DMS79 treated with DMSO at 0.1 percent for 48 hours (cell line): ENCODE measurements around the gene DPF3.

Experiments
- DNase-seq: peaks from one replicate; lab custom pipeline; 2025; lab: John Stamatoyannopoulos, UW

DPF3 gene

GRCh38 chr14:72893636-72894322 lies at the start of gene DPF3:
DPF3 (minus strand) TSS chr14:72894101; CDS start chr14:72894088, 13 bp downstream.
- DNase-seq = peak; percentile 99

- DNase-seq = no peak
Observed at GRCh38 chr14:72942934-72943333, 49.0 kb upstream of the DPF3 start.

- DNase-seq = no peak
Observed at GRCh38 chr14:72941286-72941985, 47.5 kb upstream of the DPF3 start.

GRCh38 chr14:72939630-72940029 lies 45.7 kb upstream of the DPF3 start:
- DNase-seq = no peak

- DNase-seq = no peak
Observed at GRCh38 chr14:72932893-72933292, 39.0 kb upstream of the DPF3 start.

GRCh38 chr14:72929316-72930080 lies 35.6 kb upstream of the DPF3 start:
- DNase-seq = no peak

GRCh38 chr14:72928872-72929271 lies 35.0 kb upstream of the DPF3 start:
- DNase-seq = no peak

- DNase-seq = peak; percentile 99
Observed at GRCh38 chr14:72926292-72927028, 32.6 kb upstream of the DPF3 start, which contains the start of gene DCAF4. DCAF4 (plus strand) TSS chr14:72926464; CDS start chr14:72937979, 11,515 bp downstream.

GRCh38 chr14:72925815-72926291 lies 32.0 kb upstream of the DPF3 start:
- DNase-seq = no peak

GRCh38 chr14:72925171-72925759 lies 31.4 kb upstream of the DPF3 start:
- DNase-seq = no peak

- peak; percentile 70 for DNase-seq
Observed at GRCh38 chr14:72924337-72924736, 30.4 kb upstream of the DPF3 start.

- no peak for DNase-seq
Observed at GRCh38 chr14:72921396-72921795, 27.5 kb upstream of the DPF3 start.

GRCh38 chr14:72920008-72920407 lies 26.1 kb upstream of the DPF3 start:
- no peak for DNase-seq

- no peak for DNase-seq
Observed at GRCh38 chr14:72917094-72917802, 23.3 kb upstream of the DPF3 start.

GRCh38 chr14:72916174-72916573 lies 22.3 kb upstream of the DPF3 start:
- DNase-seq = no peak

- DNase-seq = no peak
Observed at GRCh38 chr14:72913809-72914208, 19.9 kb upstream of the DPF3 start.

GRCh38 chr14:72909163-72909562 lies 15.3 kb upstream of the DPF3 start:
- no peak for DNase-seq

- DNase-seq = no peak
Observed at GRCh38 chr14:72907886-72908285, 14.0 kb upstream of the DPF3 start.

- DNase-seq = no peak
Observed at GRCh38 chr14:72906879-72907278, 13.0 kb upstream of the DPF3 start.

- DNase-seq = no peak
Observed at GRCh38 chr14:72906316-72906715, 12.4 kb upstream of the DPF3 start.
